Bronchial epithelial cell (primary cell): Measurements from ENCODE around the gene WNT6. TPM values are rescaled to one million over a fixed set of nuclear protein-coding genes. Genes with fewer than 3 reads are reported as not detected.

Experiments used
- DNase-seq: peaks from one replicate; pipeline ENCODE4 v3.0.0-alpha.2; 2010; ENCODE audit warnings: low read depth
- FAIRE-seq: peaks from 2 replicates; lab custom pipeline; 2011; peaks lifted over from hg19 to GRCh38; lab: Jason Lieb, UNC
- H3K27me3 ChIP-seq: 2 replicates; pipeline ENCODE4 v1.5.1; 2011; ENCODE audit warnings: low read length; ENCODE audit not compliant: control insufficient read depth, insufficient read depth
- H3K36me3 ChIP-seq: 2 replicates; pipeline ENCODE4 v1.5.1; 2011; ENCODE audit warnings: low read length; ENCODE audit not compliant: control insufficient read depth, insufficient read depth
- H3K4me3 ChIP-seq: 2 replicates; pipeline ENCODE4 v1.5.1; 2011; ENCODE audit warnings: mild to moderate bottlenecking, low read depth, low read length, control low read depth
- total RNA-seq: library from RNA; depleted of rRNA; stranded (reverse); fragments of >200 nt; gene quantifications from 2 replicates; pipeline ENCODE4 v1.2.1, GENCODE V29; 2014
- TF ChIP-seq, protein P1 (sequence below): IDR thresholded peaks from 2 replicates; pipeline ENCODE4 v1.5.1; 2011; ENCODE audit warnings: mild to moderate bottlenecking, moderate library complexity, low read length, control low read depth, inconsistent platforms; ENCODE audit not compliant: insufficient read depth, severe bottlenecking

The WNT6 gene
- total RNA-seq, 1 donor from 2014 or later, result not detected

DNA sequence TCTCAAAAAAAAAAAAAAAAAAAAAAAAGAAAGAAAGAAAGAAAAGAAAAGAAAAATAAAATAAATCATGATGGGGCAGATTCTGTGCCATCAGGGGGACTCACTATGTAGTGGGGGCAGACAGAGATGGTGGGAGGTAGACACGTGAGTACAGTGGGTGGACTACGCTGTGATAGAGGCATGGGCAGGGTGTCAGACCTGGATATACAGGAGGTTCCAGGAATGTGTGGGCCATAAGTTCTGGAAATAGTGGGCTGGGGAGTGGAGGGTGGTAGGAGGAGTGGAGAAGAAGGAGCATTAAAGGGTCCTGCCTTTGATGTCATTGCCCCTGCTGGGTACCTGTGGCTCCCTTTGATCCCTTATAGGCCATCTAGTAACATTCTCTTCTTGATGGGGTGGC is 8.8 kb upstream of the WNT6 start:
- DNase-seq (no peak), FAIRE-seq (no peak)
- H3K36me3 ChIP-seq, result no peaks in the 10 kb centered on the region
- peaks cover 3% of the 10 kb centered on the region for H3K27me3 ChIP-seq
- no peak overlapping the region for H3K4me3 ChIP-seq
- TF ChIP-seq, protein P1, sequence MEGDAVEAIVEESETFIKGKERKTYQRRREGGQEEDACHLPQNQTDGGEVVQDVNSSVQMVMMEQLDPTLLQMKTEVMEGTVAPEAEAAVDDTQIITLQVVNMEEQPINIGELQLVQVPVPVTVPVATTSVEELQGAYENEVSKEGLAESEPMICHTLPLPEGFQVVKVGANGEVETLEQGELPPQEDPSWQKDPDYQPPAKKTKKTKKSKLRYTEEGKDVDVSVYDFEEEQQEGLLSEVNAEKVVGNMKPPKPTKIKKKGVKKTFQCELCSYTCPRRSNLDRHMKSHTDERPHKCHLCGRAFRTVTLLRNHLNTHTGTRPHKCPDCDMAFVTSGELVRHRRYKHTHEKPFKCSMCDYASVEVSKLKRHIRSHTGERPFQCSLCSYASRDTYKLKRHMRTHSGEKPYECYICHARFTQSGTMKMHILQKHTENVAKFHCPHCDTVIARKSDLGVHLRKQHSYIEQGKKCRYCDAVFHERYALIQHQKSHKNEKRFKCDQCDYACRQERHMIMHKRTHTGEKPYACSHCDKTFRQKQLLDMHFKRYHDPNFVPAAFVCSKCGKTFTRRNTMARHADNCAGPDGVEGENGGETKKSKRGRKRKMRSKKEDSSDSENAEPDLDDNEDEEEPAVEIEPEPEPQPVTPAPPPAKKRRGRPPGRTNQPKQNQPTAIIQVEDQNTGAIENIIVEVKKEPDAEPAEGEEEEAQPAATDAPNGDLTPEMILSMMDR, result no peak

DNA sequence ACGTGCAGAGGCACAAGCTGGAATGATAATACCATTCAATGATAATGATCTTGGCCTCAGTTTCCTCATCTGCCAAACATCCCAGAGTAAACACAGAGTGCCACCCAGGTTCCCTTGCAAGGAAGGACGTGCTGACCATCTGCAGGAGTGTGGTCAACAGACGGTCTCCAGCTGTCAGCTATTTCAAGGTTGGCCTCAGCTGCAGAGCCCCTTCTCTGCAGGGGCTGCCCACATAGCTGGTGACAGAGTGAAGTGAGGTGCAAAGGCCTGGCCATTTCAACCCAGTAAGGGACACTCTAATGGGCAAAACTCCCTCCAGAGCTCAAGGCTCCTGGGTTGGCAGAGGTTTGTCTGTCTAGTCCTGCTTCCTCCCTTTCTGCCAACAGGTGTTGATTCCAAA is 8.3 kb upstream of the WNT6 start:
- TF ChIP-seq, protein P1, result no peak
- Histone ChIP-seq H3K27me3 (peaks cover 5% of the 10 kb centered on the region), H3K36me3 (no peaks in the 10 kb centered on the region), H3K4me3 (no peak overlapping the region)
- no peak for FAIRE-seq
- no peak for DNase-seq

GRCh38 chr2:218852911-218853667 is 6.5 kb upstream of the WNT6 start:
- DNase-seq (peak; percentile 49), FAIRE-seq (no peak)
- Histone ChIP-seq H3K36me3 (no peaks in the 10 kb centered on the region), H3K27me3 (peaks cover 14% of the 10 kb centered on the region), H3K4me3 (no peak overlapping the region)
- TF ChIP-seq, protein P1, result peak; percentile 80

DNA sequence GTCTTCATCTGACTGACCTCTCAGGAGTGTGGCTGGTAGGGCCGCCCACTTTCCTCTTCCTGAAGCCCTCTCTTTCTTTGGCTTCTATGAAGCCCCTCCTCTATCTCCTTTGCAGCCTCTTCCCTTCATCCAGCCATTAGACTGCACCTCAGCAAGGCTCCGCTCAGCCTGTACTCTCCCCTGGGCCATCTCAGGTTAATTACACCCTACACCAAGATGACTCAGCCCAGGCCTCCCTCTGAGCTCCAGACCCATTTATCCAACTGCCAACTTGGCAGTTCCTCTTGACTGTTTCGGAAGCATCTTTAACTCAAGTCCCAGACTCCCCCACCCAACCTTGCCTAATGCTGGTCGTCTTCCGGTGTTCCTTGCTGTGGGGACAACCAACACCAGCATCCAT is 5.8 kb upstream of the WNT6 start:
- FAIRE-seq, result no peak
- H3K36me3 ChIP-seq, result no peaks in the 10 kb centered on the region
- no peak overlapping the region for H3K4me3 ChIP-seq
- peak; percentile 37 for DNase-seq
- TF ChIP-seq, protein P1, result no peak
- peaks cover 19% of the 10 kb centered on the region for H3K27me3 ChIP-seq

- H3K27me3 ChIP-seq, result peaks cover 25% of the 10 kb centered on the region
- FAIRE-seq (no peak), DNase-seq (no peak)
- TF ChIP-seq, protein P1, result no peak
- H3K4me3 ChIP-seq, result no peak overlapping the region
- no peaks in the 10 kb centered on the region for H3K36me3 ChIP-seq
Observed at GRCh38 chr2:218854860-218855259, 4.7 kb upstream of the WNT6 start.
